ENCODE results near the gene VAC14. TPM values are rescaled to one million over a fixed set of nuclear protein-coding genes. Genes with fewer than 3 reads are reported as not detected.
A peak's percentile ranks its signal among the peaks of the same experiment; 100 is the strongest.

Gene VAC14
- total RNA-seq, 1 donor from 2014 or later = 22.0 TPM

DNA sequence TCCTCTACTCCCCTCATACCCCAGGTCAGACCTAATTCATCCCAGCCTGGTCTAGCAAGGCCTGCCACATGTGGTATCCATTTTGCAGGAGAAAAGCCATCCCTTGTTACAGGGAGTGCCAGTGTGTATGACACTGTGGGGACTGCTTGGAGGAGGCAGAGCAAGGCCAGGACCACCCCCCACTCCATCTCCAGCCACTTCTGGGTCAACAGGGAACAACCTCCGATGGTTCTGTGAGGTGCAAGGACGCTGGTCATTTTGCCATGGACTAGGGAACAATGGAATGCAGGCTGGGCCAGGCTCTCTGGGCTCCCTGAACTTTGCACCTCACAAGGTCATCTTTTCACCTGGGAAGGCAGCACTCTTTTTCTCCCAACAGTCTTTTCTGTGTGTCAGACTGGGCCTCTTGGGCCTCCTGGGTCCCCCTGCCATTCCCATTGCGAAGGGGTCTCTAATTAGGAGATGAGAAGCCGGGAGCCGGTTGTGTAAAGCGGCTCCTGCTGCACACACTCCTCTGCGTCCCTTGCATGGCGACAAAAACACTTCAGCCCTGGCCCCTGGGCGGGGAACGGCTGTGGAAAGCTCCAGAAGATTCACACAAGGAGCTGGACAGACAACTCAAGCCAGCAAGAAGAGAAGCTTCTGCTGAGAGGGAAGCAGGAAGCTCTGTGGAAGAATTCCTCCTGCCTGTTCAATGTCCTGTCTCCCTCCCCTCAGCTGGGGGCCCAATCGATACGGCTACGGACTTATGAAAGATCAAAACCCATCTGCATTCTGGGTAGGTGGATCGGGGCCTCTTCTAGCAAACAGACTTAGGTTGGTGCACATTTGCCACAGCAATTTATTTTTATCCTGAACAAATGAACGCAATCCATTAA, 76.6 kb downstream of the VAC14 start:
- ATAC-seq = no peak

GRCh38 chr16:70723740-70724145, 77.2 kb downstream of the VAC14 start:
- ATAC-seq = no peak

DNA sequence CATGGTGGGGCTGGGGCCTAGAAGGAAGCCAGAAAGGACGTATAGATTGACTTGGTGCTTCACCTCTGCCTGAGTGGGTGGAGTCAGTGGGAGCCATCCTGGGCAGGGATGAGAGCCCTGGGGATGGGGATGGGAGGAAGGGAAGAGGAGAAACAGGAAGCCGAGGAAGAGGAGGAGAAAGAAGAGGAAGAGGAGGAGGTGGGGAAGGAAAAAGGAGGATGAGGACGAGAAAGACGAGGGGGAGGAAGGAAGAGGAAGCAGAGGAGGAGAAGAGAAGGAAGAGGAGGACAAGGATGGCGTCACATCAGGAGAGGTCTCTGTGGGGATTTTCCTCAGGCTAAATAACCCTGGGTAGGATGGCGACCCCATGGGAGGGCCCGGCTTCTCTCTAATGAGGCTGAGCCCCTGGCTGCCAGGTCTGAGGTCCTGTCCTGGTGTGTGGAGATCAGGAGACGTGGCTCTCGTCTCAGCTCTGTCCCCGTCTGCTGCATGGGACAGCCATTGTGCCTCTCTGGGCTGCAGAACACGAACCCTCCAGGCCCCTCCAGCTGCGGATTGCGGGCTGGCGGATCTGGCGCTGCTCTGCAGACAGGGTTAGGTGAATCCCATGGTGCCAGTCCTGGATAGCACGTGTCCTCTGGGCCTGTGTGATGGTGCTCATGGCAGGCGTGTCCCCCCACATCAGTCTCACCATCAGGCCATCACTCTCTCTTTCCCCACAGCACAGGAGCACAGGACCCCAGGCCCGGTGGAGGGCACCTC, 79.6 kb downstream of the VAC14 start:
- ATAC-seq = no peak

DNA sequence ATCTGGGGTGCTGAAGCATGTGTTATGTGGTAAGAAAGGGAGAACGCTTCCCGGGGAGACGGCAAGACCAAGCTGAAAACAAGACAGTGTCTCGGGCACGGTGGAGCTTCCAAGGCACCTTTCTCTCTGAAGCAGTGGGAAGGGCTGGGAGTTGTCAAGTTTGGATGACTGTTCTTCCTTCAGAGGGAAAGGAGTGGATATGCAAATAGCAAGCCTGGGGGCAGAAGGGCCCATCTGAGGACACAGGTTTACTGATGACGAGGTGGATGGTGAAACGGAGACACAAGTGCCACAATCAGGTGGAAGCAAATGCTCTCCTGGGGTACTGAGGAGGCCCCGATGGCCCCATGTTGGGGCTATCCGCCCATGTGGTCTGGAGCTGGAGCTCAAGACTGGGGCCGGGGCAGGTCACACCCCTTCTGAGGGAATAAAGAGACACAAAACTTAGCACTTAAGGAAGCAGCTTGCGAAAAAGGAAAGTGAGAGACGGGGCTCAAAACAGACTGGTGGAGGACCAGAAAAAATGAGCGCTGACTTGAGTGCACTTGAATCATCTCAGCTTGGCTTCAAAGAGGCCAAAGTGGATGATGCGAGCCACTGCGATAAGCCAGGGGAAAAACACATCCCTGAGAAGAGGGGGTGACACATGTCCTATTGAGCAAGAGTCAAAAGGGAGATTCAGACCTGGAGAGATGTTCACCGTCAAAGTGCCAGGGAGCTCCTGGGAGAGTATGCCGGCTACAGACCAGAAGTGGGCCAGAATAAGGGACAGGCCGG, 80.3 kb downstream of the VAC14 start:
- ATAC-seq = no peak

GRCh38 chr16:70717065-70717464, 83.9 kb downstream of the VAC14 start:
- ATAC-seq = no peak

- no peak for ATAC-seq
Observed at GRCh38 chr16:70715860-70716357, 85.0 kb downstream of the VAC14 start.

DNA sequence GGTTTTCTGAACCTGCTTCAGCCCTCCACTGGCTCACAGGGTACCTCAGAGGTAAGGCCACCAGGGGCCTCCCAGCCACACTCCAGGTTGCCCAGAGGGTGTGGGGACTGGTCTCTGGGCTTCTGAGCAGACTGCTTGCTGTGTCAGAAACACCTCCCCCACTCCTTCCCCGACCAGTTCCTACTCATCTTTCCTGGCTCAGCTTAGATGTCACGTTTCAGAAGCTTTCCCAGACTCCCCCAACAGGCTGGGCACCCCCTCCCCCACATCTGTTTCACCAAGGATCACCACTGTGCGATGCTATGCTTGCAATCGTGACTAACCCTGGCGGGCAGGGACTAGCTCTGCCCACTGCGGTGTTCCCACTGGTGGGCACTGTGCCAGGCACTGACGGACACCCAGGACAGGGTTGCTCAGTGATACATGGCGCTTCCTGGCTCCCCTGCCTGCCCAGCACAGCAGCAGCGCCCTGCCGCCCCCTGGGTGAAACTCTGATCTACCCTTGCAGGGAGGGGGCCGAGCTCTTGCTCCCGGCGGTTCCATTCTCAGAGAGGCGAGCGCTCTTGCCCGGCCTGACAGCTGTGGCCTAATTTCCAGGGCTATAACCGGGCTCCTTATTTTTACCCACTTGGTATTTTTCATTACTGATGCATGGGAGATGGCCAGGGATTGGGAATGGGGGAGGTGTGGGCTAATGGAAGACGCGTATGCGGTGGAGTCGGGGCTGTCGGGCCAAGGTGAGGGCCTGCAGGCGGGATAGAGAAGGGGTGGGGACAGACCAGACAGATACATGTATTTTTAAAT, 85.7 kb downstream of the VAC14 start:
- peak; percentile 93 for ATAC-seq

GRCh38 chr16:70714581-70715054, 86.3 kb downstream of the VAC14 start:
- peak; percentile 1 for ATAC-seq

DNA sequence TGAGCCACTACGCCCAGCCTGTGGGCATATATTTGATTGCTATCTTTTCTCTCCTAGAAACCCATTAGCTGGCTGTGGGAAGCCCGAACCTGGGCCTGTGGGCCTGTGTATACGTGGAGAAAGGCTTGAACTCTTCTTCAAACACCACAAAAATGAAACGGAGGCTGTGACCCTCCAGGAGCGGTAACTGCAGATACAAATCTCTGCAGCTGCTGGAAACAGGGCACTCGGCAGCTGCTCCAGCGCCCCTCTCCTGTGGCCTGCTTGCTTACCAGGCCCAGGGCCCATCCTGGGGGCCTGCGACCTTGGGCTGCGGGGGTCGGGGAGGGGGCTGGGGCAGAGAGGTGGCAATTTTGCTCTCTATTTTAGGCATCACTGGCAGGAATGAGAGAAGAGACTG, 87.1 kb downstream of the VAC14 start:
- no peak for ATAC-seq

DNA sequence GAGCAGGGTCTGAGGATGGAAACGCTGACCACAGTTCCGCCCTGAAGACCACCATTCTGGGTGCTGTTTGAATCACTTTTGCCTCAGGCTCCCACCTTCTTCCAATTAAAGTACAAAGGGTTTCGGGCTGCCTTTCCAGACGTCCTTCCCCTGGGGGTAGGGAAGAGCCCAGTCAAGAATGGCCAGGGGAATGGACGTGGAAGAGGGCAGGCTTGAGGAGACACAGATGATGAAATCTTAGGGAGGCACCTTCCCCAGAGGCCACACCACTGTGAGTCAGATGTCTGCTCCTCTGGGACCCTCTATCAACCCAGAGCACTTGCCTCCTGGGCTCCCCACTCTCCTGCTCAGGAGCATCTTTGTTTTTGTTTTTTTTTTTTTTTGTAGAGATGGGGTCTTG, 87.6 kb downstream of the VAC14 start:
- no peak for ATAC-seq

DNA sequence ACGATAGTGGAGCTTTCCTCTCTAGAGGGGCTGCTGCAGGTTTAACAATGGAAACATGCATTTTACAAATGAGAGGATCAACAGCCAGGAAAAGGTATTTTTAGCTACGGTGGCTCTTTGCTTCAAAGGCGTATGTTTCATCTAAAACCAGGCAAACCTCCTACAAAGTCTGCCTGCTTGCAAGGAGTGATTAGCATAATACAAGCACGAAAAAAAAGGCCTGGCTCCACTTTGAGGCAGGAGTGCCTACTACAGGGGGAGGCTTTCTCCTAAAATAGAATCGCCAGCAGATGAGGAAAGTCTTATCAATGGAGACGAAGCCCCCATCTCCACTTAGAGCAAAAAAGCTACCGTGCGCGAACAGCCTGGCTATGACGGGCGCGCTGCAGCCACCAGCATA, 88.0 kb downstream of the VAC14 start:
- ATAC-seq = no peak

DNA sequence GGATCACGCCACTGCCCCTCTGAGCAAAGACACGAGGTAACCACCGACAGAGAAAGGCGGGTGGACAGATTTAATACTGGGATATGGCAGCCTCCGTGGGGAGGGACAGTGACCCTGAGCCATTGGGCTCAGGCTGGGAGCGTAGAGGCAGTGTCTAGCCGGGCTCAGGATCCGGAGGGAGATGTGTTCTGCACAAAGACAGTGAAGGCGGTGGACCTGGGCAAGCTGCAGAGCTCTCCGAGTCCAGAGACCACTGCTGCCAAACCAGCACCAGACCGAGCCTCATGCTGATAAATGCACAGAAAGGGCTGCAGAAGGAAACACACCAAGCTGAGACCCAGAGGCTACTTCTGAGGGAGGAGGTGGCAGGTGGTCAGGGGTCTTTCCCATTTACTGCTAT, 88.6 kb downstream of the VAC14 start:
- no peak for ATAC-seq

DNA sequence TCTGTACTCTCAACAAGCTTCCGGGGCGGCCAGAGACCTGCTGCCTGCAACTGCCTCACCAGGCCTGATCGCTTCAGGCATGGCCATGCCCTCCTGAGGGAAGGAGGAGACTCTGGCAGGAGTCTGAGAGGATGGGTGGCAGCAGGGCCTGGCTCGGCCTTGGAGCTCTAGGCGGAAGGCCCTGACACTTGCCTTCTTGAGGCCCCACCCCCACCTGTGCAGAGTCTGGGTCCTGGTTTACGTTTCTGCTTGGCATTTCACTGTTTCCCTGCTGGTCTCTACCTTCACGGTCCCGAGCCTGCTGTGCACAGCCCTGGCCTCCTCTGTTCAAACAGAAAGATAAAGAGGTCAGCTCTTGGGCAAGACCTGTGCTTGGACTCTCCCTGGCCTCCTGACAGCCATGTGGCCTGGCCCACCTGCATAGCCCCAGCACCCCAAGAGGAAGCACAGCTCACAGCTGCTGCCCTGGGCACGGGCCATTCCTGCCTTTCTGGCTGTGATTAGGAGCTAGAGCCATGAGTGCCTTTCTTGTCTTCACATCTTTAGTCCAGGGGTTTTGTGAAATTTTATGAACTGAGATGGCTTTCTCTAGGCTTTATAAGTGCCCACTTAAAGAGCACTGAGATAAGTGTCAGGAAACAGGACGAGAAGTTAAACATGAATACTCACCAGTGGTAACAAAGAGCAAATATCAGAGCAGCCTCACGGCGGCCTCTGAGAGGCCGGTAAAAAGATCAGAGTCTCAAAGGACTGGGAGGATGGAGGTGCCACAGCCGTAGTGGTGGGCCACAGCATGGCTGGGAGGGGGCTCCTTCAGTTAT, 89.5 kb downstream of the VAC14 start:
- no peak for ATAC-seq

DNA sequence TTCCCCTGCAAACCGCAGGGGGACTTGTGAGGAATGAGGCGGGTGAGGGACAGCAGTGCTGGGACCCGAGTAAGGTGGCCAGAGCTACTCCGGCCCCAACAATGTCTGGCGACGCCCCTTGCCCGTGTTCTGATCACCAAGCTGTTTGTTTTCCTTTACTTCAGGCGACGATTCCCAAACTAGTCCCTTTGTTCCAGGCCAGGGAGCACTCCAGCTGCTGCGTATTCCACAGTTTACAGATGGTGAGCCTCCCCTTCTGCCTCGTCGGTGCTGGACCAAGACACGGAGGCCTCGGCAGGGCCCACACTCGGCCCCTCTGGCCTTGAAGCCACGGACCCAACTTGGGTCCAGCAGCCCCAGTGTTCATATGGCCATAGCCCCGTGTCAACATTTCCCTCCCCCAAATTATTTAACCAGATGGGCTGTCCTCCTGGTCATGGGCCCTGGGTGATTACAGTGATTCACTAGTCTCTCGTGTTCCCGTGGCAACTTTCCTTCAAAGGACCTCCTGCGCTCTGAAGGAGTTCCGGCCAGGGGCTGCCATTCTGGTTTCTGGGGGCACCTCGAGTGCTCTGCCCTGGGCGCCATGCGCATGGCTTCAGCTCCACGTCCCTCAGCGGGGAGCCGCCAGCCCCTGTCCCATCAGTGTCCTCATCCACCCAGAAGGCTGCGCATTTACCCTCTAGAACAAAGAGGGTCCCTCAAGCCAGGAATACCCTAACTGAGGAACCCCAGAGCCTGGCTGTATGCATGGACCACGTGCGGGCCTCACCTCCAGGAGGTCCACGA, 90.3 kb downstream of the VAC14 start:
- no peak for ATAC-seq

- ATAC-seq = no peak
Observed at GRCh38 chr16:70709942-70710341, 91.0 kb downstream of the VAC14 start.

- no peak for ATAC-seq
Observed at GRCh38 chr16:70709457-70709856, 91.5 kb downstream of the VAC14 start.

DNA sequence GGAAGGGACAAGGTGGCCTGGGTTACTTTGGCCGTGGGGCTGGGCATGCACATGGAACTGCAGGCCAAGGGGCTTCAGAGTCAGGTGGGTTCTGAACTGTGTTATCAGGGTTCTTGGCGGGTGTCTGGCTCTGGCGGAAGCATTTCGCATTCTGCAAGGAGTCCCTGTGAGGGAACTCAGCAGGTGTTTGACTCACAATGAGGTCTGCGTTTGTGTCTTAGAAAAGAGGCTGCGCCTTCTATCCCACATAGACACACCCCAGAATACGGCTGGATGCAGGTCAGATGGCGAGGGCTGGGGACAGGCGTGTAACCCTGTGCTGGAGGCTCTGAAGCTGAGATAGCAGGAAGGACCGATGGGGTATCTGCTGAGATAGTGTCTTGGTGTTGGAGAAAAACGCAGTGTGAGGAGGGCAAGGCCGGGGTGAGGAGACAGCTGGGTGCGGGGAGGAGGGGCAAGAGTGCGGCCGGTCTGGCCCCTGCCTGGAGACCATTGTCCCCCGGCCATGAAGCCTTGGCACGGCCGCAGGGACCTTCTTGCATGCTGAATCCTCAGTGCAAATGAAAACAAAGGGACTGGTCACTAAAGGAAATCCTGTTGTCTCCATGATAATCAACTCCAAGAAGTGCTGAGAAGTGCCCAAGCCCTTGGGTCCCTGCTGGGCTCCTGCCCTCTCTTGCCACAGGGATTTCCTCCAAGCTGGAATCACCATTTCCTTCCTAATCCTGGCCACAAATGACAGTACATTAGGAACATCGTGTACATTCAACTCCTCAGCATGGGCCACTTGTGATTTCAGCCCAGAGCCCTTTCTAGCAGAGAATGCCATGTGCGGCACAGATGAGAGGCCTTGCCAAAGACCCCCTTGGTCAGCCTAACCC, 92.4 kb downstream of the VAC14 start:
- no peak for ATAC-seq

GRCh38 chr16:70706948-70707465, 94.0 kb downstream of the VAC14 start:
- peak; percentile 17 for ATAC-seq

- no peak for ATAC-seq
Observed at GRCh38 chr16:70705056-70705455, 95.9 kb downstream of the VAC14 start.

All from esophagus mucosa (tissue), 1 donor.